Measurements from ENCODE around the gene ERCC6L. TPM values are rescaled to one million over a fixed set of nuclear protein-coding genes. Genes with fewer than 3 reads are reported as not detected.

The ERCC6L gene, protein sequence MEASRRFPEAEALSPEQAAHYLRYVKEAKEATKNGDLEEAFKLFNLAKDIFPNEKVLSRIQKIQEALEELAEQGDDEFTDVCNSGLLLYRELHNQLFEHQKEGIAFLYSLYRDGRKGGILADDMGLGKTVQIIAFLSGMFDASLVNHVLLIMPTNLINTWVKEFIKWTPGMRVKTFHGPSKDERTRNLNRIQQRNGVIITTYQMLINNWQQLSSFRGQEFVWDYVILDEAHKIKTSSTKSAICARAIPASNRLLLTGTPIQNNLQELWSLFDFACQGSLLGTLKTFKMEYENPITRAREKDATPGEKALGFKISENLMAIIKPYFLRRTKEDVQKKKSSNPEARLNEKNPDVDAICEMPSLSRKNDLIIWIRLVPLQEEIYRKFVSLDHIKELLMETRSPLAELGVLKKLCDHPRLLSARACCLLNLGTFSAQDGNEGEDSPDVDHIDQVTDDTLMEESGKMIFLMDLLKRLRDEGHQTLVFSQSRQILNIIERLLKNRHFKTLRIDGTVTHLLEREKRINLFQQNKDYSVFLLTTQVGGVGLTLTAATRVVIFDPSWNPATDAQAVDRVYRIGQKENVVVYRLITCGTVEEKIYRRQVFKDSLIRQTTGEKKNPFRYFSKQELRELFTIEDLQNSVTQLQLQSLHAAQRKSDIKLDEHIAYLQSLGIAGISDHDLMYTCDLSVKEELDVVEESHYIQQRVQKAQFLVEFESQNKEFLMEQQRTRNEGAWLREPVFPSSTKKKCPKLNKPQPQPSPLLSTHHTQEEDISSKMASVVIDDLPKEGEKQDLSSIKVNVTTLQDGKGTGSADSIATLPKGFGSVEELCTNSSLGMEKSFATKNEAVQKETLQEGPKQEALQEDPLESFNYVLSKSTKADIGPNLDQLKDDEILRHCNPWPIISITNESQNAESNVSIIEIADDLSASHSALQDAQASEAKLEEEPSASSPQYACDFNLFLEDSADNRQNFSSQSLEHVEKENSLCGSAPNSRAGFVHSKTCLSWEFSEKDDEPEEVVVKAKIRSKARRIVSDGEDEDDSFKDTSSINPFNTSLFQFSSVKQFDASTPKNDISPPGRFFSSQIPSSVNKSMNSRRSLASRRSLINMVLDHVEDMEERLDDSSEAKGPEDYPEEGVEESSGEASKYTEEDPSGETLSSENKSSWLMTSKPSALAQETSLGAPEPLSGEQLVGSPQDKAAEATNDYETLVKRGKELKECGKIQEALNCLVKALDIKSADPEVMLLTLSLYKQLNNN
- 5.0 TPM for polyA plus RNA-seq (2013, experiment 1 of 2)
- 6.1 TPM for polyA plus RNA-seq (2013, experiment 2 of 2)

DNA sequence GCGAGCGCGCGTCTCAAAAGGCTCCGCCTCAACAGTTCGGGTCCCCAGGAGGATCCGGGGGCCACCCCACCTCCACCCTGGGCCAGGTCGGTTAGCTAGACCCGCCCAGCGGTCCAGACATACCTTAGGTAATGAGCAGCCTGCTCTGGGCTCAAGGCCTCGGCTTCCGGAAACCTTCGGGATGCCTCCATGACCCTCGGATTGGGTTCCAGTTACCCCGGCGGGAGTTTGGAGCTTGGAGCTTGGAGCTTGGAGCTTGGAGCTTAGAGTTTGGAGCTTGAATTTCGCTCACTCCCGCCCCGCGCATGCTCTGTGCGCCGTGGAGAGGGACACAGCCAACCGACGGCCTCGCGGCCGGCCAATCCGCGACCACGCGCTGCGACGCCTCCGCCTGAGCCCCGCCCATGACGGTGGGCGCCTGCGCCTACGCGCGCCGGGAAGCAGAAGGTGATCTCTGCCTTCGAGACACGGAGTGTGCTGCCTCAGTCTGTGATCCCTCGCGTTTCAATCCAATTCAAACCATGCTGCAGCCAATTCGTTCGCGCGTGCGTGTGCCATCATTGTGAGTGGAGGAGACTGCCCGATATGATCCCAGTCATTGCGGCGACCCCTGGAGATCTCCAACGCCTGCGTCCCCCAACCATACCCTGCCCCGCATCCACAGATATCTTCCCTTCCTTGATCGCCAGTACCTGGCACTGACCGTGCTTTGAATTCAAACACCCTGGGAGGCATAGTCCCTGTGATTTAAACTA lies at the start of gene ERCC6L:
Gene ERCC6L, minus strand, starts transcription at position 307 of the 755 bp plus-strand sequence. Its CDS starts 116 bp downstream, at position 191.
- WGBS, 2 experiments (ENCODE audit: insufficient coverage in 2 of 2): 4 to 38% methylated on average over 8 to 33 of the region's 59 CpGs
- H3K4me3 ChIP-seq (ENCODE audit: extremely low read depth, insufficient read depth, low read length, poor library complexity, severe bottlenecking): peak within 1 kb of the TSS; percentile 52
- no peak within 1 kb of the TSS for H3K27ac ChIP-seq (ENCODE audit: low read depth, low read length, severe bottlenecking)
- H3K9me3 ChIP-seq (ENCODE audit: control insufficient read depth, low read length): no peaks in the 10 kb centered on the region
- no peaks in the 10 kb centered on the region for H3K4me1 ChIP-seq (ENCODE audit: control insufficient read depth, insufficient read depth, low read length, poor library complexity, severe bottlenecking)
- peaks cover 12% of the 10 kb centered on the region for H3K36me3 ChIP-seq (ENCODE audit: control insufficient read depth, insufficient read depth, low read length)

DNA sequence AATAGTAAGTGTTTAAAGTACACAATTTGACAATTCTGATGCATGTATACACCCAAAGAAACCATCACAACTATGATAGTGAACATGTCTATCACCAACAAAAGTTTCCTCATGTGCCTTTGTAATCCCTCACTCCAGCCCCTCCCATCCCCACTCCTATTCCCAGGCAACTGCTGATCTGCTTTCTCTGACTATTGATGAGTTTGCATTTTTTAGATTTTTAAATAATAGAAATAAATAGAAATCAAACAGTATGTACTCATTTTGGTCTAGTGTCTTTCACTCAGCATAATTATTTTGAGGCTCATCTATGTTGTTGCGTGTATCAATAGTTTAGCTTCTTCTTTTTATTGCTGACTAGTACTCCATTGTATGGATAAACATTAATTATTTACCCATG lies 43.5 kb upstream of the ERCC6L start:
- Histone ChIP-seq H3K4me3 (ENCODE audit: extremely low read depth, insufficient read depth, low read length, poor library complexity, severe bottlenecking) (no peak overlapping the region), H3K9me3 (ENCODE audit: control insufficient read depth, low read length) (no peaks in the 10 kb centered on the region), H3K4me1 (ENCODE audit: control insufficient read depth, insufficient read depth, low read length, poor library complexity, severe bottlenecking) (no peaks in the 10 kb centered on the region), H3K27ac (ENCODE audit: low read depth, low read length, severe bottlenecking) (no peak overlapping the region), H3K36me3 (ENCODE audit: control insufficient read depth, insufficient read depth, low read length) (no peaks in the 10 kb centered on the region)
- WGBS, 2 experiments (ENCODE audit: insufficient coverage in 2 of 2): no CpG with 5 or more reads among the region's 1 CpG

DNA sequence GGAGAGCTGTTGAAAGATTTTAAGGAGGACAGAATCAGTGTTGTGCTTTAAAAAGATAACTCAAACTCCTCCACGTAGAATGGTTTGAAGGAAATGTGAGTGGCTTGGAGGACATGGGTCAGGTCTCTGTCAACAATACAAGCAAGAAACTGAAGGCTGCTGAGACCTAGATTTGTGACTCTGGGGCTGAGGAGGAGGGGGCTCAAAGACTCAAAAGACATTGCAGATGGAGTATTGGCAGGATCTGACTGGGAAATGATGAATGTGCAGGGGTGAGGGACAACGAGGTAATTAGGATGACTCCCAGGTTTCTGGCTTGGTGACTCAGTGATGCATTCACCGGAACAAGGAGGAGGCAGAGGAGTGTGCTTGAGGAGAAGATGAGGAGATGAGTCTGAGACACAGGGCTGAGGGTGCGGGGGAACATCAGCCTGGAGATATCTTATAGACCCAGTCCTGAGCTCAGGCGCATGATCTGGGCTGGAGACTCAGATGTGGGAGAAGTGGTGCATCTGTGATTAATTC lies 41.6 kb upstream of the ERCC6L start:
- Histone ChIP-seq H3K4me3 (ENCODE audit: extremely low read depth, insufficient read depth, low read length, poor library complexity, severe bottlenecking) (no peak overlapping the region), H3K9me3 (ENCODE audit: control insufficient read depth, low read length) (no peaks in the 10 kb centered on the region), H3K36me3 (ENCODE audit: control insufficient read depth, insufficient read depth, low read length) (peaks cover 7% of the 10 kb centered on the region), H3K27ac (ENCODE audit: low read depth, low read length, severe bottlenecking) (no peak overlapping the region), H3K4me1 (ENCODE audit: control insufficient read depth, insufficient read depth, low read length, poor library complexity, severe bottlenecking) (peaks cover 4% of the 10 kb centered on the region)
- 67 to 100% methylated on average over 2 of the region's 5 CpGs for WGBS, 2 experiments (ENCODE audit: insufficient coverage in 2 of 2)

DNA sequence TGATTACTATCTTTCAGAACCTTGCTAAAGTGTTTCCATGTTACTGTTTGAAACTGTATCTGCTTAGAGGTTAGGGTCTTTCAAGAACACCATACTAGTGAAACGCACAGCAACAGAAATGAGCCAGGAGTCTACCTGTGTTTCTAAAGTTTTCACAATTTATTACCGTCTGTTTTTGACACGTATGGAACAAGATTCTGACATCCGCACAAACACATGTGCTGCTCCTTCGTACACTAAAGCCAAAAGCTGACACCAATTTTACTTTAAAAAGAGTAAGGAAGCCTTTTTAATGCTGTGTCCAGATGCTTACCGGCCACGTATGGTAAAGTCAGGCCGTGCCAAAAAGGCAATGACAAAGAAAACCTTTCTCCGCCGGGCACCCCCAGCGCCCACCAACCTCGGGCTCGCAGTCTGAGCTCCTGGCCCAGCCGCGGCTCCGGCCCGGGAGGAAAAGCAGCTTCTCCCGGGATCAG lies 37.7 kb upstream of the ERCC6L start:
- no peaks in the 10 kb centered on the region for H3K9me3 ChIP-seq (ENCODE audit: control insufficient read depth, low read length)
- 0 to 3% methylated on average over 1 to 8 of the region's 18 CpGs for WGBS, 2 experiments (ENCODE audit: insufficient coverage in 2 of 2)
- H3K4me1 ChIP-seq (ENCODE audit: control insufficient read depth, insufficient read depth, low read length, poor library complexity, severe bottlenecking): peaks cover 10% of the 10 kb centered on the region
- H3K4me3 ChIP-seq (ENCODE audit: extremely low read depth, insufficient read depth, low read length, poor library complexity, severe bottlenecking): peak overlapping the region; percentile 68
- H3K36me3 ChIP-seq (ENCODE audit: control insufficient read depth, insufficient read depth, low read length): peaks cover 42% of the 10 kb centered on the region
- H3K27ac ChIP-seq (ENCODE audit: low read depth, low read length, severe bottlenecking): peak overlapping the region; percentile 72

DNA sequence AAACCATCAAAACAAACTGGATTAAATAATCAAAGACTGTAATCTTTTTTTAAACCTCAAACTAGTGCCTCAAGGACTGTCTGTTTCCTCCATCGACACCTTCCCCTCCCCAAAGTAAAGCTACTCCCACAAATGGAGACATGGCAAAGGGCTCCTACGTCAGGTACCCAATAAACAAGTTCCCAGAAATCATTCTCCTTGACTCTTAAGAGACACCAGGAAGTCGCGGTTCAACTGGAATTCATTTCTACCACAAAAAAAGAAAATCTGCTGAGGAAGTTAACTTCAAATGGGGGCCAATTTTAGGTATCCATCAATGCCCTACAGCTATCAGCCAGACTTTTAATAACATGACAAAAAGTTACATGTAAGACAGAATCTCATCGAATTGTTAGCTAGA lies 35.7 kb upstream of the ERCC6L start:
- H3K4me3 ChIP-seq (ENCODE audit: extremely low read depth, insufficient read depth, low read length, poor library complexity, severe bottlenecking): no peak overlapping the region

DNA sequence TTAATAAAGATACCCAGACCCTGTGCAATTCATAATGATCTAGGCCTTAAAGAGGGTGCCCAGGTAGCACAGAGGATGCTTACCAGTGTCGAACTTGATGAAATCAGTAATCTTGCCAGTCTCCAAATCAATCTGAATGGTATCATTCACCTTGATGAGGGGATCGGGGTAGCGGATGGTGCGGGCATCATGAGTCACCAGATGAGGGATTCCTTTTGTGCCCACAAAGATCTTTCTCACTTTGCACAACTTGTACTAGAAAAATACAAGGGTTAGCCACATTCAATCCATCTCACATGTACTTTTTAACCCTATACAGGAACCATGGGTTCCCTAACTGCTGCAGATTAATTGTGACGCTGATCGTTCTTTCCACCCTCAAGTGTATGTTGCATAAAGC lies 34.9 kb upstream of the ERCC6L start:
- Histone ChIP-seq H3K4me3 (ENCODE audit: extremely low read depth, insufficient read depth, low read length, poor library complexity, severe bottlenecking) (no peak overlapping the region), H3K36me3 (ENCODE audit: control insufficient read depth, insufficient read depth, low read length) (peaks cover 68% of the 10 kb centered on the region), H3K4me1 (ENCODE audit: control insufficient read depth, insufficient read depth, low read length, poor library complexity, severe bottlenecking) (peaks cover 23% of the 10 kb centered on the region), H3K9me3 (ENCODE audit: control insufficient read depth, low read length) (no peaks in the 10 kb centered on the region), H3K27ac (ENCODE audit: low read depth, low read length, severe bottlenecking) (no peak overlapping the region)
- WGBS, 2 experiments (ENCODE audit: insufficient coverage in 2 of 2): 93% methylated on average over 3 of the region's 6 CpGs; no CpG with 5 or more reads in 1 of the 2 experiments

More for the DNA sequence above, 35.7 kb upstream of the ERCC6L start:
- Histone ChIP-seq H3K36me3 (ENCODE audit: control insufficient read depth, insufficient read depth, low read length) (peaks cover 59% of the 10 kb centered on the region), H3K27ac (ENCODE audit: low read depth, low read length, severe bottlenecking) (no peak overlapping the region), H3K4me1 (ENCODE audit: control insufficient read depth, insufficient read depth, low read length, poor library complexity, severe bottlenecking) (peaks cover 19% of the 10 kb centered on the region), H3K9me3 (ENCODE audit: control insufficient read depth, low read length) (no peaks in the 10 kb centered on the region)
- 100% methylated on average over 1 of the region's 5 CpGs for WGBS, 2 experiments (ENCODE audit: insufficient coverage in 2 of 2)

DNA sequence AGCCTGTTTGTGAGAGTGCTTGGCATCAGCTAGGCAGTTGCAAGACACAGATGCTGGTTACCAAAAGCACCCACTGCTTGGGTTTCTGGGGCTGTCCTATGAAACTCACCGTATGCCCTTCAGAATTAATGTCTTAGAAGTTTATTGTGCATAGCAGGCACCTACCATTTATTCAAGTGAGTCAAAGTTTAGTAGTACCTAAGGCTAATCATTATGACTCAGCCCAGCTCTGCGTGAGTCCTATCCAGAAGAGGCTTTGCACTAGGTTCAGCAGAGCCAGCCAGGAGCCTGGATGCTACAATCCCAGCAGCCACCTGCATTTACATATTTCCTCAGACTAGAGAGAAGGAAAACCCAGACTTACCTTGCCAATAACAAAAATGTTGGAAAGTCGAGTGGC lies 34.0 kb upstream of the ERCC6L start:
- Histone ChIP-seq H3K36me3 (ENCODE audit: control insufficient read depth, insufficient read depth, low read length) (peaks cover 76% of the 10 kb centered on the region), H3K27ac (ENCODE audit: low read depth, low read length, severe bottlenecking) (no peak overlapping the region), H3K4me3 (ENCODE audit: extremely low read depth, insufficient read depth, low read length, poor library complexity, severe bottlenecking) (no peak overlapping the region), H3K9me3 (ENCODE audit: control insufficient read depth, low read length) (no peaks in the 10 kb centered on the region), H3K4me1 (ENCODE audit: control insufficient read depth, insufficient read depth, low read length, poor library complexity, severe bottlenecking) (peaks cover 23% of the 10 kb centered on the region)
- no CpG with 5 or more reads among the region's 3 CpGs for WGBS, 2 experiments (ENCODE audit: insufficient coverage in 2 of 2)

DNA sequence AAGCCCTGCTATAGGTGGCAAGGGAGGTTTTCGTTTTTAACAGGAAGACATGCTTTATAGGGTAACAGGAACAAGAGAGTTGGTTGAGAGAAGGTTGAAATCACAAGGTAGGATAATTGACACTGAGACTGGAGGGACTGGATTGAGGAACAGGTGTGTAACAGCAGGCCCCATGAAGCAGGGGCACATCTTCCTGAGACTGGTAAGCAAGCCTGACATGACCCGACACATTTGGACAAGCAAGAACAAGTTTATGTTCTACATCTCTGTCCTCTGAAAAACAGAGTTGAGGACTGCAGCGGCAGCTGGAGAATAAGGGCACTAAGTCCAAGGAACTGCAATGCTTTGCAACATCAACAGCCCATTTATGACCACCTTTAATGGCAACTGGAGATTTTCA lies 33.0 kb upstream of the ERCC6L start:
- H3K4me3 ChIP-seq (ENCODE audit: extremely low read depth, insufficient read depth, low read length, poor library complexity, severe bottlenecking): no peak overlapping the region
- 90 to 100% methylated on average over 1 to 2 of the region's 3 CpGs for WGBS, 2 experiments (ENCODE audit: insufficient coverage in 2 of 2)
- H3K4me1 ChIP-seq (ENCODE audit: control insufficient read depth, insufficient read depth, low read length, poor library complexity, severe bottlenecking): peaks cover 23% of the 10 kb centered on the region
- H3K36me3 ChIP-seq (ENCODE audit: control insufficient read depth, insufficient read depth, low read length): peaks cover 83% of the 10 kb centered on the region
- H3K27ac ChIP-seq (ENCODE audit: low read depth, low read length, severe bottlenecking): peak overlapping the region; percentile 41
- H3K9me3 ChIP-seq (ENCODE audit: control insufficient read depth, low read length): no peaks in the 10 kb centered on the region

DNA sequence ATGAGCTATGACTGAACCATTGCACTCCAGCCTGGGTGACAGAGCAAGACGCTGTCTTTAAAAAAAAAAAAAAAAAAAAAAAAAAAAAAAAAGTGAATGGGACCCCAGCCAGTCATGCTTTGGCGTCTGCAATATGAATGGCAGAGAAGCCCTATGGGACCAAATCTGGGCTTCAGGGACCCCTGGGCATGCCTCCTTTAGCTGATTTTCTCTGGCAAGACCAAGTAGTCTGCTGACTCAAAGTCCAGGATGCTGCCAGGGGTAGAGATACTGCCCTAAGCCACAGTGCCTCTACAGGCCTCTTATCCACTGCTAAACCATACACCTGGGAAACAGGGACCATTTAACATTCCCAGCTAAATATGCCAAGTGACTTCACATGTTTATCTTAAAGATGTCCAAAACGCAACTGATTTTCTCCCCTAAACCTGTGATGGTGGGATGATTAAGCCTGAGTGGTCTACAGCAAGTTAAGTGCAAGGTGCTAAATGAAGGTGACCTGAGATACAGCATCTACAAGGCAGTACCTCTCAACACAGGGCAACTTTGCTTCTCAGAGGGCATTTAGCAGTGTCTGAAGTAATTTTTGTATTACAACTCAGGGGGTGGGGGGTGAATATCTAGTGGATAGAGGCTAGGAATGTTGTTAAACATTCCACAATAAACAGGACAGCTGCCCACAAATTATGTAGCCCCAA lies 32.4 kb upstream of the ERCC6L start:
- no peak overlapping the region for H3K27ac ChIP-seq (ENCODE audit: low read depth, low read length, severe bottlenecking)
- WGBS, 2 experiments (ENCODE audit: insufficient coverage in 2 of 2): 100% methylated on average over 1 of the region's 3 CpGs; no CpG with 5 or more reads in 1 of the 2 experiments
- H3K36me3 ChIP-seq (ENCODE audit: control insufficient read depth, insufficient read depth, low read length): peaks cover 85% of the 10 kb centered on the region
- H3K4me1 ChIP-seq (ENCODE audit: control insufficient read depth, insufficient read depth, low read length, poor library complexity, severe bottlenecking): peaks cover 23% of the 10 kb centered on the region
- H3K9me3 ChIP-seq (ENCODE audit: control insufficient read depth, low read length): no peaks in the 10 kb centered on the region
- no peak overlapping the region for H3K4me3 ChIP-seq (ENCODE audit: extremely low read depth, insufficient read depth, low read length, poor library complexity, severe bottlenecking)
